GM06990 (cell line): ENCODE results near the gene ARHGAP18.
"Not testable (repeated sequence)": the region's sequence is repeated elsewhere in the genome, so short reads cannot be mapped to it uniquely, and the experiment has no call there.

Source experiments
- DNase-seq: peaks from one replicate; pipeline ENCODE4 v3.0.0-alpha.2; 2011; ENCODE audit not compliant: insufficient read length; ENCODE audit errors: extremely low read depth
- H3K27me3 ChIP-seq: replicated peaks from 2 replicates; pipeline ENCODE4 v1.6.0; 2011; ENCODE audit warnings: low read length; ENCODE audit not compliant: control insufficient read depth, insufficient read depth
- H3K36me3 ChIP-seq: 2 replicates; pipeline ENCODE4 v1.5.1; 2011; ENCODE audit warnings: low read length; ENCODE audit not compliant: control insufficient read depth, insufficient read depth
- H3K4me3 ChIP-seq: replicated peaks from 2 replicates; pipeline ENCODE4 v1.5.1; 2011; ENCODE audit warnings: low read depth, mild to moderate bottlenecking, control low read depth, low read length
- CTCF ChIP-seq: IDR thresholded peaks from 2 replicates; pipeline ENCODE4 v1.5.1; 2011; ENCODE audit warnings: low read length, control low read depth, mild to moderate bottlenecking, inconsistent platforms; ENCODE audit not compliant: insufficient read depth, poor library complexity, severe bottlenecking

The ARHGAP18 gene

DNA sequence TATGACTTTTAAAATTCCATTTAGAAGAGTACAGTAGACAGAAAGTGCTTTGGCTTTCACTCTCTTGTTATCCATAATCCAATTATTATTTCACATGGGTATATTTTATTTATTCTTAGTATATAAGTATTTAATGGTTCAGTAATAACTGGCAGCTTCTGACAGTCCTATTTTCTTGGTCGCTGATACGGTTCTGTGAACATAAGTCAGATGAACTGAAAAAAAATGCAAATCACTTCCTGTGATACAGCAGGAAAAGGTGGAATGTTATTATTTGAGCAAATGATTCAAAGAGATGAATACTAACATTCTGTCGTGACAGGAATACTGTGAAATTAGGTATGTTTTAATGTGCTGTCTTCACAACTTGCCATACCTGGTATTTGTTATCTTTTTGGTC is 132.3 kb downstream of the ARHGAP18 start:
- no peaks in the 10 kb centered on the region for H3K27me3 ChIP-seq
- TF ChIP-seq CTCF = no peak
- no peak for DNase-seq
- no peak overlapping the region for H3K4me3 ChIP-seq
- H3K36me3 ChIP-seq = no peaks in the 10 kb centered on the region

DNA sequence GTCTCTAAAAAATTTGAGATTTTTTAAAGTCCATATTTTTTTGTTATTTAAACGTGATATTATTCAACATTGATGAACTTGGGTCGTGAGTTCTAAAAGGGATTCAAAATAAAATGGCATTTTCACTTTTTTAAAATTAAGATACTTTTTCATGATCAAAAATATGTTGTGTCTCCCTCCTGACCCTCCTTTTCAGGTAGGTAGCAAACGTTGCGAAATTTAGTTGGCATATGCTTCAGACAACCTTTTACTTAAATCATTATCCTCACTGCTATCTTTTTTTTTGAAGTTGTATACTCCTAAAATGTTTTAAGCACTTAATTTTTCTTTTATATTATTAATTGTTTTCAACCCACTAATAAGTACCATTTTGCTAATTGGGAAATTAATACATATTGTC is 133.5 kb downstream of the ARHGAP18 start:
- no peak for TF ChIP-seq CTCF
- Histone ChIP-seq H3K27me3 (no peaks in the 10 kb centered on the region), H3K36me3 (no peaks in the 10 kb centered on the region), H3K4me3 (no peak overlapping the region)
- DNase-seq = no peak

DNA sequence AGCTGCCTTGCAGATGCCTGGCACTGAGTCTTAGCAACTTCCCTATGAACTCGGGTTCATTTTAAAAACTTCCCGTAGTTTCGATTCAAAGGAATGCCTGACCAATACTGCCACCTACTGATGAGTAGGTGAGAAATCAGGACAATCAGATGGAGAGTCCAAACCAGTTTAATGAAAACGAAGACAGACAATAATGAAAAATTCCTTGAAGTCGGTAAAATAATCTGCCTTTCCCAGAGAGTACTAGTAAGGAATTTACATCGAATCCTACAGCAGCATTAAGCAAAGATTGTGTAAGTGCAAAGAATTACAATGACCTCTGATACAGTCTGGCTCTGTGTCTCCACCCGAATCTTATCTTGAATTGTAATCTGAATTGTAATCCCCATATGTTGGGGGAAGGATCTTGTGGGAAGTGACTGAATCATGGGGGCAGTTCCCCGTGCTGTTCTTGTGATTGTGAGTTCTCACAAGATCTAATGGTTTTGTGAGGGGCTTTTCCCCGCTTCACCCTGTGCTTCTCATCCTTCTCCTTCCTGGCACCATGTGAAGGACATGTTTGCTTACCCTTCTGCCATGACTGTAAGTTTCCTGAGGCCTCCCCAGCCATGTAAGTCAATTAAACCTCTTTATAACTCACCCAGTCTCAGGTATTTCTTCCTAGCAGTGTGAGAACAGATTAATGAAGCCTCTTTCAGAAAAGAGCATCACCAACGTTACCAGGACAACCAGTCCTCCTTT is 134.4 kb downstream of the ARHGAP18 start:
- H3K36me3 ChIP-seq = no peaks in the 10 kb centered on the region
- no peak overlapping the region for H3K4me3 ChIP-seq
- H3K27me3 ChIP-seq = no peaks in the 10 kb centered on the region
- TF ChIP-seq CTCF = peak; percentile 33
- no peak for DNase-seq

- not testable (repeated sequence) for H3K36me3 ChIP-seq, H3K4me3 ChIP-seq, H3K27me3 ChIP-seq, DNase-seq
These were observed 135.4 kb downstream of the ARHGAP18 start for GRCh38 chr6:129574605-129575004.

- DNase-seq, H3K27me3 ChIP-seq, H3K36me3 ChIP-seq, H3K4me3 ChIP-seq: not testable (repeated sequence)
These were observed 139.0 kb downstream of the ARHGAP18 start for GRCh38 chr6:129570929-129571328.

DNA sequence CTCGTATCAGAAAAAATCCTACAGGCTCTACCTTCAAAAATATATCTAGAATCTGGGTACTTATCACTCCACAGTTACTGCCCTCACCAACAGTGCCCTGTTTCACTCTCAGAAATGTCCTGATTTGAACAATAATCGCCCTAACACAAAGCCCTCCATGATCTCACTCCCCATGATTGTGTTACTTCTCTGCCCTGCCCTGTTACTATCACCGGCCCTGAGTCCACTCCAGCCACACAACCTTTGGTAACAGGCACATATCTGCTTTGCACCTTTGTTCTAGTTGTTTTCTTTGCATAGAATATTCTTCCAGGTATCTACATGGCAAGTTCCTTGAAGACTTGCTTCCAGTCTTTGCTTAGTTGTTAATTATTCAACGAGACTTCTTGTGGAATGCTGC is 142.0 kb downstream of the ARHGAP18 start:
- no peak for TF ChIP-seq CTCF
- no peaks in the 10 kb centered on the region for H3K36me3 ChIP-seq
- DNase-seq = no peak
- H3K27me3 ChIP-seq = no peaks in the 10 kb centered on the region
- H3K4me3 ChIP-seq = no peak overlapping the region

DNA sequence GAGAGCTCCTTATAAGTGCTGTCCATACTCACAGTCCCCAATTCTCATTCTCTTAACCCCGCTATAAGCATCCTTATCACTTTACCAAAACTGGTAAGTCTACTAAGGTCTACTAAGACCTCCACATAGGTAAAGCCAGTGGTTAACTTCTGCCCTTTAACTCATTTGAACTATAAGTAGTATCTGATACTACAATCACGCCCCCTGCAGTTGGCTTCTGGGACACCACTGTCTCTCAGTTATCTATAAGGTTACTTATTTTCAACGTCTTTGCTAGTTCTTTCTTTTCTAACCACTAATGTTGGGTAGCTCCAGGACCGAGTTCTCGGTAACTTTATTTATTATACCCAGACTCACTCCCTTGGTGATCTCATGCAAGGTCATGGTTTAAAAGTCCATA is 142.6 kb downstream of the ARHGAP18 start:
- DNase-seq = no peak
- no peaks in the 10 kb centered on the region for H3K27me3 ChIP-seq
- no peaks in the 10 kb centered on the region for H3K36me3 ChIP-seq
- H3K4me3 ChIP-seq = no peak overlapping the region
- TF ChIP-seq CTCF = peak; percentile 27
